ENCODE results near the gene SASH1.

Gene SASH1

DNA sequence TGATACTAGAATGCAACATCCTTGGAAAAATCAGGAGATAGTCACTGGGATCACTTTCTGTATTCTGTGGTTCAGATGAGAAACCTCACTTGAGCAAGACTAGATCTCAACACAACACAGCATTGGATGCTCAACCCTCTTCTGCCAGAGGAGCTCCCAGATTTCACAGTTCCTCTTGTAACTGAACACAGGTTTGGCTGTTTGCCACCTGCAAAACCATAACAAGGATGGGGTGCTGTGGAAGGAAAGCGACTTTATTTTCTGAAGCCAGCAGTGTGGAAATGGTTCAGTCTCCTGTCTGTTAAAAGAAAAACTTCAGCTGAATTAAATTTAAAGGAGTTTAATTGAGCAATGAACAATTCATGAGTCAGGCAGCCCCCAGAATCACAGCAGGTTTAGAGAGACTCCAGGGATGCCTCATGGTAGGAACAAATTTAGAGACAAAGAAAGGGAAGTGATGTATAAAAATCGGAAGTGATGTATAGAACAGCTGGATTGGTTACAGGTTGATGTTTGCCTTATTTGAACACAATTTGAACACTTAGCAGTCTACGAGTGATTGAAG is 254.3 kb downstream of the SASH1 start:
- ATAC-seq: no peak

DNA sequence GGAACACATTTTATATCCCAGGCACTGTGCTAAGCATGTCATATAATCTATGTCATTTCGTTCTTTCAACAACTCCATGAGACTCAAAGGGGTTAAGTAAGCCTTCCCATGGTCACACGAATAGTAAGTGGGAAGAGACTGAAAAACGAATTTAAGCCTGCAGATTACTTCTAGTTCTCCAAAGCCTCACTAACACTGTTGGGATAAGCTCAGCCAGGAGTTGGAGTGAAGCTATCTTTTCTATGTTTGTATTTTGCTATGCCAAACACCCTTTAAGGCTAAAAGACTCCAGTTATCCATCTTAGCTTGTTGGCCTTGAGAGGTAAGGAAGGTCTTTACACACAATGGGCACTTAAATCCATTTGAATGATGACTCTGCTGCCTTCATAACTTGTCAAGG is 256.1 kb downstream of the SASH1 start:
- no peak for ATAC-seq

- no peak for ATAC-seq
Observed at GRCh38 chr6:148599967-148600426, 257.4 kb downstream of the SASH1 start.
